Heart left ventricle (tissue), 16 donors: ENCODE results near the gene MXD1. TPM values are rescaled to one million over a fixed set of nuclear protein-coding genes. Genes with fewer than 3 reads are reported as not detected.
A peak's percentile ranks its signal among the peaks of the same experiment; 100 is the strongest.

Experiments
- ATAC-seq, 4 donors: fragments of 200-7000 bp; cut with Tn5 transposase; one replicate each; pipeline ENCODE4 v1.9.1; 2020 to 2022; ENCODE audit warnings: moderate library complexity in 4 of 4, mild to moderate bottlenecking in 3 of 4, moderate number of reproducible peaks in 1 of 4
- DNase-seq, 5 donors: peaks; one replicate each; pipeline ENCODE4 v3.0.0-alpha.2; 2020
- H3K27ac ChIP-seq, 12 donors: fragments of 200-600 bp; sonication (generic) in 4 of 12; one replicate each; pipeline versions ENCODE4 v1.5.0 to v1.8.0; 2016 to 2022; ENCODE audit warnings: mild to moderate bottlenecking in 2 of 12
- H3K27me3 ChIP-seq, 9 donors: fragments of 200-600 bp; sonication (generic) in 2 of 9; one replicate each; pipeline versions ENCODE4 v1.5.1 to v1.8.0; 2016 to 2022; ENCODE audit warnings: mild to moderate bottlenecking in 3 of 9
- H3K36me3 ChIP-seq, 9 donors: fragments of 200-600 bp; sonication (generic) in 2 of 9; one replicate each; pipeline versions ENCODE4 v1.5.0 to v1.8.0; 2018 to 2022; ENCODE audit warnings: mild to moderate bottlenecking in 2 of 9
- H3K4me1 ChIP-seq, 12 donors: fragments of 200-600 bp; sonication (generic) in 4 of 12; one replicate each; pipeline versions ENCODE4 v1.5.0 to v1.8.0; 2016 to 2022; ENCODE audit warnings: mild to moderate bottlenecking in 3 of 12
- H3K4me3 ChIP-seq, 12 donors: fragments of 200-600 bp; sonication (generic) in 4 of 12; one replicate each; pipeline versions ENCODE4 v1.5.0 to v1.8.0; 2017 to 2022; ENCODE audit warnings: mild to moderate bottlenecking in 9 of 12, moderate library complexity in 4 of 12
- H3K9me3 ChIP-seq, 12 donors: fragments of 200-600 bp; sonication (generic) in 4 of 12; one replicate each; pipeline versions ENCODE4 v1.5.0 to v1.8.0; 2016 to 2022; ENCODE audit warnings: mild to moderate bottlenecking in 1 of 12
- CTCF ChIP-seq, 12 donors: fragments of 200-600 bp; sonication (generic) in 4 of 12; IDR thresholded peaks; one replicate each; pipeline versions ENCODE4 v1.5.0 to v1.8.0; 2018 to 2022; ENCODE audit warnings: antibody characterized with exemption in 12 of 12, mild to moderate bottlenecking in 5 of 12
- POLR2A ChIP-seq, 2 donors: fragments of 450-650 bp; IDR thresholded peaks; one replicate each; pipeline ENCODE4 v1.6.1; 2017; ENCODE audit warnings: antibody characterized with exemption in 2 of 2, mild to moderate bottlenecking in 2 of 2, moderate library complexity in 2 of 2
- WGBS, 4 donors: extraction: QIAGEN DNeasy Blood & Tissue Kit in 2 of 4; methylation state at CpG; one replicate each; pipeline versions ENCODE4 v1.1.5 to v1.1.7; 2013 to 2018; 5-methylcytosine and 5-hydroxymethylcytosine counted together
- intact Hi-C, 10 donors: fragments of 100-400 bp; cut with DNase I; formaldehyde crosslinking; loops; one replicate each; pipeline versions ENCODE4 v1.11.1 to v1.14.2; 2022
- long read RNA-seq, 3 donors: library from polyadenylated mRNA; unstranded; transcript quantifications; one replicate each; pipeline ENCODE4 v2.0.0, GENCODE V29; 2020 to 2021
- polyA plus RNA-seq, 2 donors: library from polyadenylated mRNA; stranded (reverse); fragments of 200-250 nt; gene quantifications; one replicate each; pipeline ENCODE4 v1.2.3, GENCODE V29; 2013
- total RNA-seq, 9 donors: library from RNA; depleted of rRNA in 2 of 9; stranded (reverse); fragments of >200 nt in 2 of 9; fragmentation: NEBNext Ultra II Directional in 3 of 9; extraction: Animal tissue kit (Norgen Biotek cat#: 25700) in 3 of 9; gene quantifications; one replicate each; pipeline versions ENCODE4 v1.1.0 to v1.2.4, GENCODE V29; 2016 to 2023
- donor health status: ischemic (EF 13 %, LVEDD 7.1; RV severe dilation, severe dysfunction).
- donor health status: healthy with polysubstance abuse.
- donor health status: DM: no; HTN: yes; CAD: no.
- donor health status: DM: no; HTN: no; CAD: no.
- donor health status: ischemic (EF 25% LVEDD 6.9; RV normal size, moderate dysfunction).
- donor health status: ischemic (EF 25% LVEDD 5.7; RV mildly dilated, moderate dysfunction).
- donor health status: healthy.
- donor health status: DM: yes; HTN: yes; CAD: no.
- donor health status: ischemic (EF 35%, LVEDD 5.7; RV mildly dilated, moderate dysfunction).
- donor health status: nonischemic (EF 11% LVEDD 7.7; RV severe dilation, severe dysfunction).
- donor health status: DM: yes; HTN: yes; CAD: no.
- donor health status: PGD.
- donor health status: ischemic (EF 29% LVEDD 5.4; RV normal size, mild dysfunction).
- donor health status: nonischemic (EF 23%, LVEDD 6.1; RV moderate dilation, normal function).

Gene MXD1
- total RNA-seq (10 to 100 TPM in 1 of 9 donors, 1 to 10 TPM in 8; 3.2 to 17.0 (median 5.1) TPM), polyA plus RNA-seq (1 to 10 TPM; 1.6 to 3.7 TPM)
- long read RNA-seq, donor 1, partial matches to known transcripts: 1 of 2 reads
- long read RNA-seq, donor 1, other reads (novel, unspliced or antisense): 0 of 2 reads
- long read RNA-seq, donor 2, full-length matches to known transcripts: 2 of 4 reads
- long read RNA-seq, donor 2, partial matches to known transcripts: 2 of 4 reads
- long read RNA-seq, donor 2, other reads (novel, unspliced or antisense): 0 of 4 reads
- long read RNA-seq, donor 3, full-length matches to known transcripts: 1 of 3 reads
- long read RNA-seq, donor 3, partial matches to known transcripts: 0 of 3 reads
- long read RNA-seq, donor 3, other reads (novel, unspliced or antisense): 2 of 3 reads

GRCh38 chr2:69914950-69915945, at the start of gene MXD1:
Gene MXD1, plus strand, starts transcription at chr2:69915109. Its CDS starts 222 bp downstream, at chr2:69915331.
- ATAC-seq (peak in 1 of 4 donors; percentile 0), DNase-seq (peak; percentile 23 to 99 (median 34))
- peak within 1 kb of the TSS; percentile 71 to 99 (median 96) for H3K27ac ChIP-seq
- H3K4me1 ChIP-seq: peaks cover 0 to 56% (median 14%) of the 10 kb centered on the region in 12 donors
- H3K27me3 ChIP-seq: no peaks in the 10 kb centered on the region
- H3K9me3 ChIP-seq: no peaks in the 10 kb centered on the region
- H3K4me3 ChIP-seq: peak within 1 kb of the TSS; percentile 66 to 88 (median 82)
- intact Hi-C loops: loop anchor here (1.0 to 10.0 kb wide), 17 partner anchors 152 to 390 kb away; partner anchors contain the start of genes FAM136A (in 9 of the 10), PCBP1 (in 4 of the 10), TIA1 (in 2 of the 10) and C2orf42 (in 1 of the 10)
- peaks cover 0 to 58% (median 37%) of the 10 kb centered on the region in 9 donors for H3K36me3 ChIP-seq
- TF ChIP-seq POLR2A (IDR thresholded peaks at IDR 0.05): peak; percentile 88 to 94
- TF ChIP-seq CTCF (IDR thresholded peaks at IDR 0.05): no peak
- WGBS, 4 donors: 0 to 1% (median 1%) methylated on average over 27 to 81 of the region's 81 CpGs

- Histone ChIP-seq H3K4me1 (peaks cover 0 to 3% (median under 1%) of the 10 kb centered on the region in 12 donors), H3K4me3 (no peak overlapping the region), H3K9me3 (peaks cover 0 to 8% (median 0%) of the 10 kb centered on the region in 12 donors), H3K27me3 (no peaks in the 10 kb centered on the region), H3K36me3 (no peaks in the 10 kb centered on the region), H3K27ac (no peak overlapping the region)
- TF ChIP-seq POLR2A (IDR thresholded peaks at IDR 0.05) (no peak), CTCF (IDR thresholded peaks at IDR 0.05) (no peak)
- no peak for DNase-seq
- intact Hi-C loops: no loop called here
- WGBS, 4 donors: 93 to 96% (median 94%) methylated on average over 4 of the region's 4 CpGs
- no peak for ATAC-seq
Observed at GRCh38 chr2:69888451-69888850, 26.5 kb upstream of the MXD1 start.

- ATAC-seq (no peak), DNase-seq (no peak)
- no peak overlapping the region for H3K4me3 ChIP-seq
- no peaks in the 10 kb centered on the region for H3K36me3 ChIP-seq
- intact Hi-C loops: no loop called here
- no peak overlapping the region for H3K27ac ChIP-seq
- H3K9me3 ChIP-seq: peaks cover 0 to 8% (median 0%) of the 10 kb centered on the region in 12 donors
- no peaks in the 10 kb centered on the region for H3K27me3 ChIP-seq
- H3K4me1 ChIP-seq: peaks cover 0 to 5% (median 2%) of the 10 kb centered on the region in 12 donors
- TF ChIP-seq POLR2A (IDR thresholded peaks at IDR 0.05): no peak
- no peak for TF ChIP-seq CTCF (IDR thresholded peaks at IDR 0.05)
Observed at GRCh38 chr2:69889302-69889701, 25.6 kb upstream of the MXD1 start.
